NCI-H345 treated with DMSO at 0.1 percent for 48 hours (cell line): ENCODE measurements around the gene COA5.
A peak's percentile ranks its signal among the peaks of the same experiment; 100 is the strongest.
"Not testable (repeated sequence)": the region's sequence is repeated elsewhere in the genome, so short reads cannot be mapped to it uniquely, and the experiment has no call there.

Experiments used
- DNase-seq: peaks from one replicate; lab custom pipeline; 2025; ENCODE audit not compliant: unreplicated experiment; lab: John Stamatoyannopoulos, UW

The COA5 gene

GRCh38 chr2:98607104-98607503, 1.2 kb downstream of the COA5 start:
- no peak for DNase-seq

DNA sequence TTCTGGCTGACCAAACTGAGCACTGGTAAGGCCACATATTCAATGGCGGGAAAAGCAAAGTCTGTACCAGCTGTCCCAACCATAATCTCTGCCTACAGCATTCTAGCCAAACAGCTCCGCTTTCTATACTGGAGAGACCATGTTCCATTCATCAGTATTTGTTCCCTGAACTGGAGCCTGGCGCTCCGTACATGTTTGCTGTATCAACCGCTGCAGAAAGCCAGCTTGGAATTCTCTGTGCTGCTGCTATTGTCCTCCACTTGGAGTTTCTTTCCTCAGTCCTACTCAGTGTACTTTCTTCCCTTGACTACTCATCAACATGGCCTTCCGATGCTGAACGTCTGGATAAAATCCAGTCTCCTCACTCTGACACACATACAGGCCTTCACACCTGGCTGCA, 1.9 kb downstream of the COA5 start:
- no peak for DNase-seq

DNA sequence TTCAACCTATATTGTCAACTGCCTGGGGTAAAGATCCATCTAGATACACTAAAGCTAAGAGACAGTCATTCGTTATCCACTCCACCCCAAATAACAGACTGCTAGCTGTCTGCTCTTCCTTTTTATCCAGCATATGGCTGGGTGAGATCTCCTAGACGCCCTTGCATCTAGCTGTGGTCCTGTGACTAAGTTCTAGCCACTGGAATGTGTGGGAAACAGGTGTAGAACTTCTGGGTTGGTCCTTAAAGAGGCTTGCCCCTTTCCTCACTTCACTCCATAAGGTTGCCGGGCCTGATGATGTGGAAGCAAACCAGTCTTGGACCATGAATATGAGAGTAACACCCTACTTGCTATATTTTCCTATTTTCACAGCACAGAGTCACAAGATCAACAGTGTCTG, 3.2 kb downstream of the COA5 start:
- no peak for DNase-seq

- peak; percentile 54 for DNase-seq
Measured at GRCh38 chr2:98604547-98604946, 3.8 kb downstream of the COA5 start.

GRCh38 chr2:98601532-98602132, 6.7 kb downstream of the COA5 start:
- DNase-seq = no peak

DNA sequence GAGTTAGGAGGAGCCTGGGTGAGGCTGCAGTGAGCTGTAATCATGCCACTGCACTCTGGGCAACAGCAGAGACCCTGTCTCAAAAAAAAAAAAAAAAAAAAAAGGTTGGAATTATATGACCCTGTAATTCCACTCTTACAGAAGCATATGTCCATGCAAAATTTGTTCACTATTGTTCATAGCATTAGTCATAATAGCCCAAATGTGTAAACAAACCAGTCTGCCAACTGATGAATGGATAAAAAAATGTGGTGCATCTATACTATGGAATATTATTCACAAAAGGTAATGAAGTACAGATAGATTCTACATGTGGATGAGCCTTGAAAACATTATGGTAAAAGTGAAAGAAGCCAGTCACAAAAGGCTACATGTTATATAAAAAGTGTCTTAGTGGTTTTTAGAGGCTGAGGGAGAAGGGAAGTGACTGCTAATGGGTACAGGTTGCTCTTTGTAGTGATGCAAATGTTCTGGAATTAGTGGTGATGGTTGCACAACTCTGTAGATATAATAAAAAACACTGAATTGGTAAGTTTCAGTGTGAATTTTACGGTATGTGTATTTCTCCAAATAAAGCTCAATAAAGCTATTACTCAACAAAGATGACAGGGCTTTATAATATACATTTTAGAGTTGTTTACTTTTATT, 9.4 kb downstream of the COA5 start:
- DNase-seq = no peak

DNA sequence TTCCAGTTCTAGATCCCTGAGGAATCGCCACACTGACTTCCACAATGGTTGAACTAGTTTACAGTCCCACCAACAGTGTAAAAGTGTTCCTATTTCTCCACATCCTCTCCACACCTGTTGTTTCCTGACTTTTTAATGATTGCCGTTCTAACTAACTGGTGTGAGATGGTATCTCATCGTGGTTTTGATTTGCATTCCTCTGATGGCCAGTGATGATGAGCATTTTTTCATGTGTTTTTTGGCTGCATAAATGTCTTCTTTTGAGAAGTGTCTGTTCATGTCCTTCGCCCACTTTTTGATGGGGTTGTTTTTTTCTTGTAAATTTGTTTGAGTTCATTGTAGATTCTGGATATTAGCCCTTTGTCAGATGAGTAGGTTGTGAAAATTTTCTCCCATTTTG, 13.6 kb downstream of the COA5 start:
- not testable (repeated sequence) for DNase-seq

- no peak for DNase-seq
Measured at GRCh38 chr2:98592565-98592964, 15.7 kb downstream of the COA5 start.

- no peak for DNase-seq
Measured at GRCh38 chr2:98589489-98589888, 18.8 kb downstream of the COA5 start.

DNA sequence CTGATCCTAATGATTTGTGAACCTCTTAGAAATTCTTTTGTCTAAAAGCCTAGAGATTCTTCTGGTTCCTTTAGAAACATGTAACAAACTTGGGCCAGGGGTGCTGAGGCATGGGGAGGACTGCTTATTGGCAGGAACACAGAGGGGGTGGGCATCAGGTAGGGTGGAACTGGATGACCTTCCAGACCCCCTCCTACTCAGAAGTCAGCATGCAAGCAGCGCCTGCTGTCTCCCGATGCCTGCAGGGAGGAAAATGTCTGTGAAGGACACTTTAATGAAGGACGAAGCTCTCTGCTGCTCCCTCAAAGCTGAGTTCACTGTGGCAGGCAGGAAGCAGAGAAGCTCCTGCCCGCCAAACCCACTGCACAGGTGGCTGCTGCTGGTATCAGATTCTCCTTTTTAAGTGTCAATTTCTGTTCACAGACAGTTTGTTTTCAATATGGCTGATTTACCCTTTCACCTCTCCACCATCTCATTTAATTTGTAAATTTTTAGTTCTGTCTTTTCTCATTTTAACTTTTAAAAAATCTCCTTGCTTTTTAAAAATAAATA, 19.4 kb downstream of the COA5 start:
- no peak for DNase-seq

DNA sequence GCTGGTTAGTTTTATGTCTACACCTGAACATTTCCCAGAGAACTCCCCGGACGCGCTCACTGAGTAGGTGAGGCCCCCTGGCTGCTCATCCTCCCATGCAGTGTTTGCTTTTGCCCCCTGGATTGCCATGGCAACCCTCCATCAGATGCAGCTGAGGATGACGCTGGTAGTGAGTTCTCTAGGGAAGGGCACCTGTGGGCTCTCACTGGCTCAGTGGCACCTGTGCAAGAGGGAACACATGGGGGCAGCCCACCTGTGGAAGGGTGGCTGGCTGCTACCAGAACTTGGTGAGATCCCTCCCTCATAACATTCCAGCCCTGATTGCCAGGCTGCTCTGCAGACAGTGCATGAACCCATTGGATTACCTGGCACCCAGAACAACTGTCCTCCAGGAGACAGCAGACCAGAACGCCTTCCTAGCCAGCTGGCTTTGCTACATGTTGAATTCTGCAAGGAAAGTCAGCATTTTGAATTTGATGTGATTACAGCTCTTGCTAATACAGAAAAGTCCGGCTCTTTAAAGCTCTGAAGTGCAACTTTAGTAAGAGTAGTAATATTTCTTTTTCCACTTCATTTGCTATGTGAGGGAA, 21.7 kb downstream of the COA5 start:
- no peak for DNase-seq

- DNase-seq = no peak
Measured at GRCh38 chr2:98585386-98585785, 22.9 kb downstream of the COA5 start.

- DNase-seq = no peak
Measured at GRCh38 chr2:98583816-98584618, 24.3 kb downstream of the COA5 start.

DNA sequence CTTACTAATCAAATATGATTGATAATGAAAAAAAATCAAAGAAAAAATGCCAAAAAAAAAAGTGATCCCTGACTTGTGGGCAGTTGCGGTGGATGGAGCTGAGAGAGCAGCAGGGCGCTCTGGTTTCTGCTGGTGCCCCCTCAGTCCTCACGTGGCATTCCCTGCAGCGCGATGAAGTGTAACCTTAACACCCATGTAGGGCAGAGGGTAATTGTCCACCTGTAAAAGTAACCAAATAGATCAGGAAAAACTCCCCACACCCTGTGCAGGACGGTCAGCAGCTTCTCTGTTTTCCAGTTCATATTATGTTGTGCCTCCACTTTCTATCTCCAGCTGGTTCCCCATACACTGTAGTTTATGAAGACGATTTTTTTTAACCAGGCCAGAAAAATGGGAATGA, 25.0 kb downstream of the COA5 start:
- DNase-seq = no peak

GRCh38 chr2:98582523-98582922, 25.8 kb downstream of the COA5 start:
- no peak for DNase-seq

DNA sequence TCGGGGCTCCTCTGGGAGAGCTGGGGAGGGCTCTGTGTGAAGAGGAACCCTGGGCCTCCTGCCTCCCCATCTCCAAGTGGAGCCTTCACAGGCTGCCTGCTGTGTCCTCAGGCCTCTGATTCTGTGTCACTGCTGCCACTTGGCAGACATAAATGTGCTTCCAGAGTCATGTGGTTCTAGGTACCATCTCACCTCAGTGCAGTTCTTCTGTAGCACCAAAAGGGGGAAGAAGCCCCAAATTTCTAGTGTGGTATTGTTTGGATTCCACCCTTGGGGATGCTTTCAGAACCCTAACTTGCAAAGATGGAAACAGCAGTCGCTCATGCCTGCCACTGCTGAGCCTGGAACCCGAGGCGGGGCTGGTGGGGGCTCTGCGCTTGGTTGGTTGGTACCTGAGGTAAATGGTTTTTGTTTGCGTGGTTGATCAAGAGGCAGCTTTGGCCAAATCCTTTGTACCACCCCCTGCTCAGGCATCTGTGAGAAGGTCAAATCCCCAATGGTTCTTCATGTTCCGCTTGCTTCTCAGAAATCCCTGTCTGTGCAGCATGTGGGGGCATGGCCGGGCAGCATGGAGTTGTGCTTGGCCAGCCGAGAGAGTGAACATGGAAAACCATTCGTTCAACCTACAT, 27.5 kb downstream of the COA5 start:
- no peak for DNase-seq

DNA sequence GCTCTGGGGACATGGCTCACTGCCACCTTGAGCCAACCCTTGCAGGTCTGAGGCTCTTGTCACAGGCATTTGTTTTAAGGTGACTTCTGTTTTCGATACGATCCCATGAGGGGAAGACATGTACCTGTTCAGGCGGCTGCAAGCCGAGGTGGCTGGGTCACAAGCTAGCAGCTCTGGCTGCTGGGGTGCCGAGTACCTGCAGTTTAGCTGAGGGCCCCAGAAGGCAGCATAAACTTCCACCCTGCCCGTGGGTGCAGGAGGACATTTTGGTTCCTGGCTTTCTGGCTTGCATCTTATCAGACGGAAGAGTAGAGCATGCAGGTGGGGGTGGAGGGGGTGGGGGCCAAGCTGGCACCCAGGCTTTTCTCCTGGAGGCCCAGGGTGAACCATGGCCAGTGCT, 28.4 kb downstream of the COA5 start:
- no peak for DNase-seq

DNA sequence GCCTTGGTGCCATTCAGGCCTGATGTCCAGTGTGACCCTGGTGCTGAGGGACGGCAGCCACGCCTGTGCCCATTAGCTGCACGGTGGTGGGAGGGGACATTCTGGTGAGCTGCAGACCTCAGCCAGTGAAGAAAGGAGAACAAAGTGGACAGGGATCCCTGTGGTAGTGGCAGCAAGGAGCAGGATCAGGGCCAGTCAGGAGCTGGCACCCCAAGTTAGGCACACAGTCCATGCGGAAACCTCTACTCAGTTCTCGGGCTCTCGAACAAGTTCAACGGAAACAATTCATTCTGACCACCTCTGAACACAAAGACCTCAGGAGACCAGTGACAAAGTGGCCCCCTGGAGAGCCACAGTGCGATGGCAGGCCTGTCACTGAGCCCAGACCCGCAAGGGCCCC, 30.1 kb downstream of the COA5 start:
- DNase-seq = no peak

DNA sequence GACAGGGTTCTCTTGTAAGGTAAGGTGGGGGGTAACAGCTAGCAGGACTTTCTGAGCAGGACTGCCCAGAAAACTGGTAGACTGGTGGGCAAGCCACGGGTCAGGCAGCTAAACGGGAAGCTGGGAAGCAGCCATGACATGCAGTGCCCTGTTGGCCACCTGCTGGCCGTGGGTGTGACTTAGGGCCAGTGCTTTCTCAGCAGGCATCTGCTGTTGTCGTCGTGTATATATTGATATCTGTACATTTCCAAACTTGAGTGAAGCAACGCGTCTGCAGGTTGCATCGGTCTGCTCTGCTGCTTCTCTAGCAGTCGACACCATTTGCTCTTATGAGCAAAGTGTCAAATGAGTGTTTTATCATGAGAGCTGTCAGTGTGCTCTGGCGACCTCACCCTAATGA, 31.0 kb downstream of the COA5 start:
- DNase-seq = no peak

DNA sequence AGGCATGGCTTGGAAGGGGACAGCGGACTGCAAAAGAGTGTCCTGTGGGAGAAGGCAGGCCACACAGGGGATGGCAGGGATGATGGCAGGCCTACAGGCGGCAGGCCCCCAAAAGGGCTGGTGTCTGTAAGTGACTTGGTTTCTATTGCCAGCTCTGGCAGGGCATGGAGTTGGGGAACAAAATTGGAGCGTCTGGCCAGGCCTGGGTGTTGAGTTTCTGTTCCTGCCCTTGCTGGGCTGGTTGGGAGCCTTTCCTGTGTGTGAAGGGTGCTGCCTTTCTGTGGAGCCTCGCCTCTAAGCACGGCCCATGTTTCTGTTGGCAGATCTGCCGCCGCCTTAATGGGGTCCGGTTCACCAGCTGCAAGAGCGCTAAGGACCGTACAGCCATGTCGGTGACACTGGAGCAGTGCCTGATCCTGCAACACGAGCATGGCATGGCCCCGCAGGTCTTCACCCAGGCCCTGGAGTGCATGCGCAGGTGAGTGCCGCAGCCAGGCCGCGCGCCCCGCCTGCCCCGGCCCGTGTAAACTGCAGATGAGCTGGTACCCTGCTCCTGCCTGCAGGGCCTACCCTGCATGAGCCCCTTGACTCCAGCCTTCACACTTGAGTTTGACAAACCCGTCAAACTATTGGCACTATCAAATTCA, 31.5 kb downstream of the COA5 start:
- no peak for DNase-seq

DNA sequence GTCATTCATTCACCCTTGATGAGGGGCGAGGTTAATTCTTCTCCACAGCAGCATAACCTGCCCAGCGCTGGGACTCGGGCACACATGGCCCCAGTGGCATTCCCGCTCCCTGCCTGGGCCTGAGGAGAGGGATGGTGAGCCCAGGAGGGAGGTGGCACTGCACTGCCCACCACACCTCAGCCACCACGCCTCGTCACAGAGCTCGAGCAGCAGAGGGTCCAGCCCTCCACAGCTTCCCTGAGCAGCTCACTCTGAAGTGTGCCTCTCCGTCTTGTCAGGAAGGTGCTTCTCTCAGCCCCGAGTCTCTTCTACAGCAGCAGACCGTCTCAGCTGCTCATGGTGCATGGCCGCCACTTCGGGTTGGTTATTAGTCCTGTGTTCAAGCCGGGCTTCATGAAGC, 34.9 kb downstream of the COA5 start:
- no peak for DNase-seq
